ENCODE measurements around the gene RSPH6A. TPM values are rescaled to one million over a fixed set of nuclear protein-coding genes. Genes with fewer than 3 reads are reported as not detected.

The RSPH6A gene
- total RNA-seq, 1 experiment from 2014 or later = 0.21 TPM

- H3K4me3 Mint-ChIP-seq (ENCODE audit: unreplicated experiment) = no peak overlapping the region
- no peaks in the 10 kb centered on the region for H3K27me3 Mint-ChIP-seq (ENCODE audit: insufficient read depth, unreplicated experiment)
- peaks cover 15% of the 10 kb centered on the region for H3K4me1 Mint-ChIP-seq (ENCODE audit: insufficient read depth, unreplicated experiment)
- ChIA-PET POLR2A (interaction anchor here (0.8 to 1.7 kb wide), 7 partner anchors 12 to 132 kb away, joined by 3 to 6 read pairs (median 3); partner anchors contain the start of genes IRF2BP1, QPCTL and SNRPD2), CTCF (interaction anchor here (0.6 to 2.5 kb wide), 5 partner anchors 7 to 540 kb away, joined by 3 to 11 read pairs (median 5); partner anchors contain the start of genes RSPH6A and SIX5)
- no peak for TF ChIP-seq CTCF (IDR thresholded peaks at IDR 0.05; ENCODE audit: unreplicated experiment)
- no TSS peak for BruUV-seq (replicated peaks)
- H3K9me3 Mint-ChIP-seq (ENCODE audit: unreplicated experiment) = no peaks in the 10 kb centered on the region
- H3K27ac Mint-ChIP-seq (ENCODE audit: low read depth, unreplicated experiment) = peak overlapping the region; percentile 17
- DNase-seq (ENCODE audit: unreplicated experiment) = peak; percentile 60
- intact Hi-C loops (cut with micrococcal nuclease) = no loop called here
- peaks cover 68% of the 10 kb centered on the region for H3K36me3 Mint-ChIP-seq (ENCODE audit: insufficient read depth, unreplicated experiment)
Observed at GRCh38 chr19:45824041-45824471, 8.9 kb upstream of the RSPH6A start.

GRCh38 chr19:45823182-45823581, 8.1 kb upstream of the RSPH6A start:
- DNase-seq (ENCODE audit: unreplicated experiment) = no peak
- Mint-ChIP-seq H3K27me3 (ENCODE audit: insufficient read depth, unreplicated experiment) (no peaks in the 10 kb centered on the region), H3K36me3 (ENCODE audit: insufficient read depth, unreplicated experiment) (peaks cover 60% of the 10 kb centered on the region), H3K4me1 (ENCODE audit: insufficient read depth, unreplicated experiment) (peaks cover 15% of the 10 kb centered on the region), H3K4me3 (ENCODE audit: unreplicated experiment) (no peak overlapping the region), H3K9me3 (ENCODE audit: unreplicated experiment) (no peaks in the 10 kb centered on the region), H3K27ac (ENCODE audit: low read depth, unreplicated experiment) (no peak overlapping the region)
- BruUV-seq (replicated peaks) = no TSS peak
- CTCF ChIA-PET = interaction anchor here (0.6 to 2.5 kb wide), 4 partner anchors 12 to 54 kb away, joined by 3 to 11 read pairs (median 3); partner anchors contain the start of gene SIX5
- intact Hi-C loops (cut with micrococcal nuclease) = no loop called here
- POLR2A ChIA-PET = interaction anchor here (1.1 to 1.7 kb wide), 5 partner anchors 11 to 131 kb away, joined by 3 to 6 read pairs (median 3); partner anchors contain the start of genes QPCTL and SNRPD2
- no peak for TF ChIP-seq CTCF (IDR thresholded peaks at IDR 0.05; ENCODE audit: unreplicated experiment)

GRCh38 chr19:45822716-45823115, 7.6 kb upstream of the RSPH6A start:
- peaks cover 55% of the 10 kb centered on the region for H3K36me3 Mint-ChIP-seq (ENCODE audit: insufficient read depth, unreplicated experiment)
- no peak for DNase-seq (ENCODE audit: unreplicated experiment)

GRCh38 chr19:45821570-45821969, 6.5 kb upstream of the RSPH6A start:
- H3K27me3 Mint-ChIP-seq (ENCODE audit: insufficient read depth, unreplicated experiment) = no peaks in the 10 kb centered on the region
- intact Hi-C loops (cut with micrococcal nuclease) = no loop called here
- H3K4me3 Mint-ChIP-seq (ENCODE audit: unreplicated experiment) = no peak overlapping the region
- BruUV-seq (replicated peaks) = no TSS peak
- ChIA-PET POLR2A (no interaction called here), CTCF (interaction anchor here (0.7 kb wide), 1 partner anchor 20 kb away, joined by 4 read pairs; no protein-coding TSS in a partner anchor)
- no peak overlapping the region for H3K27ac Mint-ChIP-seq (ENCODE audit: low read depth, unreplicated experiment)
- DNase-seq (ENCODE audit: unreplicated experiment) = no peak
- no peak for TF ChIP-seq CTCF (IDR thresholded peaks at IDR 0.05; ENCODE audit: unreplicated experiment)
- H3K9me3 Mint-ChIP-seq (ENCODE audit: unreplicated experiment) = no peaks in the 10 kb centered on the region
- H3K36me3 Mint-ChIP-seq (ENCODE audit: insufficient read depth, unreplicated experiment) = peaks cover 44% of the 10 kb centered on the region
- H3K4me1 Mint-ChIP-seq (ENCODE audit: insufficient read depth, unreplicated experiment) = peaks cover 15% of the 10 kb centered on the region

More at GRCh38 chr19:45822716-45823115, 7.6 kb upstream of the RSPH6A start:
- intact Hi-C loops (cut with micrococcal nuclease) = no loop called here
- Mint-ChIP-seq H3K4me3 (ENCODE audit: unreplicated experiment) (no peak overlapping the region), H3K9me3 (ENCODE audit: unreplicated experiment) (no peaks in the 10 kb centered on the region), H3K4me1 (ENCODE audit: insufficient read depth, unreplicated experiment) (peaks cover 15% of the 10 kb centered on the region), H3K27ac (ENCODE audit: low read depth, unreplicated experiment) (no peak overlapping the region), H3K27me3 (ENCODE audit: insufficient read depth, unreplicated experiment) (no peaks in the 10 kb centered on the region)
- no peak for TF ChIP-seq CTCF (IDR thresholded peaks at IDR 0.05; ENCODE audit: unreplicated experiment)
- no TSS peak for BruUV-seq (replicated peaks)
- POLR2A ChIA-PET = interaction anchor here (1.1 to 1.7 kb wide), 2 partner anchors 10 to 12 kb away, joined by 3 to 6 read pairs; no protein-coding TSS in a partner anchor
- CTCF ChIA-PET = interaction anchor here (0.6 to 0.9 kb wide), 3 partner anchors 12 to 54 kb away, joined by 3 read pairs; partner anchors contain the start of gene SIX5

All from MCF 10A (cell line).